ENCODE measurements around the gene TOMT.

TOMT gene, protein sequence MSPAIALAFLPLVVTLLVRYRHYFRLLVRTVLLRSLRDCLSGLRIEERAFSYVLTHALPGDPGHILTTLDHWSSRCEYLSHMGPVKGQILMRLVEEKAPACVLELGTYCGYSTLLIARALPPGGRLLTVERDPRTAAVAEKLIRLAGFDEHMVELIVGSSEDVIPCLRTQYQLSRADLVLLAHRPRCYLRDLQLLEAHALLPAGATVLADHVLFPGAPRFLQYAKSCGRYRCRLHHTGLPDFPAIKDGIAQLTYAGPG

DNA sequence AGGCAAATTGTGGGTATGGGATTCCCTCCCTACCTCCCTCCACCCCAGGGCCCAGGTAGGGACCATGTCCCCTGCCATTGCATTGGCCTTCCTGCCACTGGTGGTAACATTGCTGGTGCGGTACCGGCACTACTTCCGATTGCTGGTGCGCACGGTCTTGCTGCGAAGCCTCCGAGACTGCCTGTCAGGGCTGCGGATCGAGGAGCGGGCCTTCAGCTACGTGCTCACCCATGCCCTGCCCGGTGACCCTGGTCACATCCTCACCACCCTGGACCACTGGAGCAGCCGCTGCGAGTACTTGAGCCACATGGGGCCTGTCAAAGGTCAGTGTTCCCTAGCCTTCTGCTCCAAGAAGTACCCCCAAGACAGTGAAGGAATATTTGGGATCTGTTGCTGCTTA lies at the start of gene TOMT:
TOMT (plus strand) TSS at position 37 of the 400 bp plus-strand sequence; CDS start at position 65, 28 bp downstream.
- Histone ChIP-seq H3K36me3 (ENCODE audit: low read depth) (peaks cover 11% of the 10 kb centered on the region), H3K9me3 (ENCODE audit: severe bottlenecking) (no peaks in the 10 kb centered on the region), H3K27me3 (ENCODE audit: insufficient read depth, poor library complexity, severe bottlenecking) (no peaks in the 10 kb centered on the region), H3K4me3 (ENCODE audit: severe bottlenecking) (no peak within 1 kb of the TSS), H3K27ac (ENCODE audit: poor library complexity, severe bottlenecking) (no peak within 1 kb of the TSS), H3K4me1 (ENCODE audit: insufficient read depth, poor library complexity, severe bottlenecking) (peaks cover 8% of the 10 kb centered on the region)
- ATAC-seq (ENCODE audit: low read depth) (no peak), DNase-seq (ENCODE audit: low spot score) (no peak)
- TF ChIP-seq, protein P1, sequence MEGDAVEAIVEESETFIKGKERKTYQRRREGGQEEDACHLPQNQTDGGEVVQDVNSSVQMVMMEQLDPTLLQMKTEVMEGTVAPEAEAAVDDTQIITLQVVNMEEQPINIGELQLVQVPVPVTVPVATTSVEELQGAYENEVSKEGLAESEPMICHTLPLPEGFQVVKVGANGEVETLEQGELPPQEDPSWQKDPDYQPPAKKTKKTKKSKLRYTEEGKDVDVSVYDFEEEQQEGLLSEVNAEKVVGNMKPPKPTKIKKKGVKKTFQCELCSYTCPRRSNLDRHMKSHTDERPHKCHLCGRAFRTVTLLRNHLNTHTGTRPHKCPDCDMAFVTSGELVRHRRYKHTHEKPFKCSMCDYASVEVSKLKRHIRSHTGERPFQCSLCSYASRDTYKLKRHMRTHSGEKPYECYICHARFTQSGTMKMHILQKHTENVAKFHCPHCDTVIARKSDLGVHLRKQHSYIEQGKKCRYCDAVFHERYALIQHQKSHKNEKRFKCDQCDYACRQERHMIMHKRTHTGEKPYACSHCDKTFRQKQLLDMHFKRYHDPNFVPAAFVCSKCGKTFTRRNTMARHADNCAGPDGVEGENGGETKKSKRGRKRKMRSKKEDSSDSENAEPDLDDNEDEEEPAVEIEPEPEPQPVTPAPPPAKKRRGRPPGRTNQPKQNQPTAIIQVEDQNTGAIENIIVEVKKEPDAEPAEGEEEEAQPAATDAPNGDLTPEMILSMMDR (IDR thresholded peaks at IDR 0.05; ENCODE audit: poor library complexity, severe bottlenecking): no peak

DNA sequence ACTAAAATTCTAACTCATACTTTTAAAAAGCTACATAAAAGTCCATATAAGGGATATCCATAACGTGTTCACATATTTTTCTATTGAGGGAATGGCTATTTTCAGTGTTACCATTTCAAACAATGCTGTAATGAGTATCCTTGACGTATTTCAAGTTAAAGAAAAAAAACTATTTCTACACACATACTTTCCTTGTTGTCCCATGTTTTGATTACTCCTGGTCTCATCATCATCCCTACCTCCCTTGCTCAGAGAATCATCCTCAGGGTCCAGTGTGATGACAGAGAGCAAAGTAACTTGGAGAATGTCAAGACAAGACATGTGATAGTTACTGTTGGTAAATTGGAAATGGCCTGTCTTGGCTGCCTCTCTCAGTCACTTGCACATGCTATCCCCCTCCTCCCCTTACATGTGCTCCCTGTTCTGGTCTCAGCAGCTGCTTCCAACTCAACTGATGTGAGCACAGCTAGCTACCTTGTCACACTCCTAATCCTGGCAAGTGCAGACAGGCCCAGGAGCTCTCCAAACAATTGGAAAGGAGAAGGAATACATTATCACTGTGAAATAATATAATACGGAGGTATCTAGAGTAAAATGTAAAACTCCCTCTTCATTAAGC lies 47.2 kb upstream of the TOMT start:
- no peaks in the 10 kb centered on the region for H3K9me3 ChIP-seq (ENCODE audit: severe bottlenecking)
- peaks cover 23% of the 10 kb centered on the region for H3K36me3 ChIP-seq (ENCODE audit: low read depth)
- H3K4me3 ChIP-seq (ENCODE audit: severe bottlenecking): no peak overlapping the region
- DNase-seq (ENCODE audit: low spot score) (no peak), ATAC-seq (ENCODE audit: low read depth) (peak; percentile 68; the same call in 2 of the 3 replicates)
- H3K27me3 ChIP-seq (ENCODE audit: insufficient read depth, poor library complexity, severe bottlenecking): no peaks in the 10 kb centered on the region
- peak overlapping the region; percentile 15 for H3K27ac ChIP-seq (ENCODE audit: poor library complexity, severe bottlenecking)
- TF ChIP-seq, protein P1 (IDR thresholded peaks at IDR 0.05; ENCODE audit: poor library complexity, severe bottlenecking): no peak
- peaks cover 17% of the 10 kb centered on the region for H3K4me1 ChIP-seq (ENCODE audit: insufficient read depth, poor library complexity, severe bottlenecking)

DNA sequence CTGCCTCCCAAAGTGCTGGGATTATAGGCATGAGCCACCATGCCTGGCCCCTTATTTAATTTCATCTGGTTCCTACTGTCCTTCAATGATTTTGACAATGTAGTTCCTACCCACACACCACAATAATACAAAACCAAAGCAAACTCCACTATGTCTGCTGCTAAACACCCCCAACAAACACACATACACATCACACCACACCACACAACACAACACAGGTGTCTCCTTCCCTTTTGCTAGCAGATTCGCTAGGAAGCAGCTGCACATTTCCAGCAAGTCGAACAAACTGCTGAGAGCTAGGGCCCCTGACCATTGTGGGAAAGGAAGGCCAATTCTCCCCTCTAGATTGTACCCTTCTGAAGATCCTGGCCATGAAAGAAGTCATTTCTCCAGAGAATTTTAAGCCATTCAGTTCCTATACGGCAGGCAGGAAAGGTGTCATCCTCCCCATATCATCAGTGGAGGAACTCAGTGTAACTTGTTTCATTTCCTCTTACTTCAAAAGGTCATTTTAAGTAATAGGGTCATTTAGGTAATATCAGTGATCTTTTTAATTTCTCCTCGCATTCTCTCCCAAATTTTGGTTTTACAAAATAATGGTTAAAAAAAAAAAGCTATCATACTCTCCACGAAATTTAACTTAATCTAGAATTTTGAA lies 43.9 kb upstream of the TOMT start:
- Histone ChIP-seq H3K4me1 (ENCODE audit: insufficient read depth, poor library complexity, severe bottlenecking) (peaks cover 17% of the 10 kb centered on the region), H3K27ac (ENCODE audit: poor library complexity, severe bottlenecking) (no peak overlapping the region), H3K9me3 (ENCODE audit: severe bottlenecking) (no peaks in the 10 kb centered on the region), H3K27me3 (ENCODE audit: insufficient read depth, poor library complexity, severe bottlenecking) (no peaks in the 10 kb centered on the region), H3K4me3 (ENCODE audit: severe bottlenecking) (no peak overlapping the region), H3K36me3 (ENCODE audit: low read depth) (peaks cover 47% of the 10 kb centered on the region)
- no peak for DNase-seq (ENCODE audit: low spot score)
- ATAC-seq (ENCODE audit: low read depth): no peak
- TF ChIP-seq, protein P1 (IDR thresholded peaks at IDR 0.05; ENCODE audit: poor library complexity, severe bottlenecking): no peak

DNA sequence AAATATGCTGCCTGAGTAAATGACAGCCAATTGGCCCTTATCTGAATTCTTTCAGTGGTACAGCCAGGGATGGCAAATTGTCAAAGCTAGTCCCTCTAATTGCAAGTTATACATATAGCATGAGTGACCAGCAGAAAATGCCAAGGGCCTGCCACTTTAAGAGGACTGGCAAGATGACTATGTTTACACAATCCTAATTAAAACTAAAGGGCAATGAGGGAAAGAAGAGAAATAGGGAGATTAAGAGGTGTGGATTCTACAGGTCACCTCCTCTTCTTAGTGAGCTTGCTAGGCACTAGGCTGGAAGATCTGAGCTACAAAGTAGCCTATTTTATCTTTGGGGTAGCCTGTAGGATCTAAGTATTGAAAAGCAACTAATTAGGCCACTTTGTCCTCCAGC lies 38.9 kb upstream of the TOMT start:
- Histone ChIP-seq H3K27me3 (ENCODE audit: insufficient read depth, poor library complexity, severe bottlenecking) (no peaks in the 10 kb centered on the region), H3K27ac (ENCODE audit: poor library complexity, severe bottlenecking) (no peak overlapping the region), H3K9me3 (ENCODE audit: severe bottlenecking) (no peaks in the 10 kb centered on the region), H3K4me1 (ENCODE audit: insufficient read depth, poor library complexity, severe bottlenecking) (peaks cover 28% of the 10 kb centered on the region), H3K36me3 (ENCODE audit: low read depth) (peaks cover 64% of the 10 kb centered on the region), H3K4me3 (ENCODE audit: severe bottlenecking) (no peak overlapping the region)
- TF ChIP-seq, protein P1 (IDR thresholded peaks at IDR 0.05; ENCODE audit: poor library complexity, severe bottlenecking): no peak
- DNase-seq (ENCODE audit: low spot score) (no peak), ATAC-seq (ENCODE audit: low read depth) (no peak)
